ENCODE results near the gene SHISA6.

SHISA6 gene

GRCh38 chr17:11239379-11239970 lies 1.5 kb upstream of the SHISA6 start:
- Histone ChIP-seq H3K27me3 (ENCODE audit: control insufficient read depth in 2 of 2, insufficient read depth in 2 of 2, low read length in 2 of 2) (peaks cover 21 to 26% of the 10 kb centered on the region in 2 donors), H3K4me1 (ENCODE audit: control insufficient read depth in 2 of 2, insufficient read depth in 2 of 2, low read length in 2 of 2) (no peaks in the 10 kb centered on the region), H3K4me3 (ENCODE audit: low read length in 2 of 2) (no peak overlapping the region), H3K36me3 (ENCODE audit: control insufficient read depth in 2 of 2, insufficient read depth in 2 of 2, low read length in 2 of 2) (no peaks in the 10 kb centered on the region), H3K9ac (ENCODE audit: low read depth in 1 of 2, low read length in 2 of 2) (no peak overlapping the region), H3K27ac (ENCODE audit: low read depth in 2 of 2, low read length in 2 of 2) (no peak overlapping the region), H3K9me3 (ENCODE audit: control insufficient read depth in 2 of 2, low read length in 2 of 2) (no peaks in the 10 kb centered on the region)

- H3K9ac ChIP-seq (ENCODE audit: low read depth in 1 of 2, low read length in 2 of 2), result no peak overlapping the region
- no peaks in the 10 kb centered on the region for H3K4me1 ChIP-seq (ENCODE audit: control insufficient read depth in 2 of 2, insufficient read depth in 2 of 2, low read length in 2 of 2)
- no peak overlapping the region for H3K4me3 ChIP-seq (ENCODE audit: low read length in 2 of 2)
- no peak overlapping the region for H3K27ac ChIP-seq (ENCODE audit: low read depth in 2 of 2, low read length in 2 of 2)
- no peaks in the 10 kb centered on the region for H3K9me3 ChIP-seq (ENCODE audit: control insufficient read depth in 2 of 2, low read length in 2 of 2)
- H3K27me3 ChIP-seq (ENCODE audit: control insufficient read depth in 2 of 2, insufficient read depth in 2 of 2, low read length in 2 of 2), result peaks cover 21 to 26% of the 10 kb centered on the region in 2 donors
- H3K36me3 ChIP-seq (ENCODE audit: control insufficient read depth in 2 of 2, insufficient read depth in 2 of 2, low read length in 2 of 2), result no peaks in the 10 kb centered on the region
Measured at GRCh38 chr17:11240041-11240840, 772 bp upstream of the SHISA6 start.

- Histone ChIP-seq H3K36me3 (ENCODE audit: control insufficient read depth in 2 of 2, insufficient read depth in 2 of 2, low read length in 2 of 2) (no peaks in the 10 kb centered on the region), H3K4me3 (ENCODE audit: low read length in 2 of 2) (no peak overlapping the region), H3K9ac (ENCODE audit: low read depth in 1 of 2, low read length in 2 of 2) (no peak overlapping the region), H3K4me1 (ENCODE audit: control insufficient read depth in 2 of 2, insufficient read depth in 2 of 2, low read length in 2 of 2) (no peaks in the 10 kb centered on the region), H3K27me3 (ENCODE audit: control insufficient read depth in 2 of 2, insufficient read depth in 2 of 2, low read length in 2 of 2) (peaks cover 21 to 26% of the 10 kb centered on the region in 2 donors), H3K27ac (ENCODE audit: low read depth in 2 of 2, low read length in 2 of 2) (no peak overlapping the region), H3K9me3 (ENCODE audit: control insufficient read depth in 2 of 2, low read length in 2 of 2) (no peaks in the 10 kb centered on the region)
Measured at GRCh38 chr17:11241611-11242226, 706 bp downstream of the SHISA6 start.

- Histone ChIP-seq H3K9ac (ENCODE audit: low read depth in 1 of 2, low read length in 2 of 2) (no peak overlapping the region), H3K27me3 (ENCODE audit: control insufficient read depth in 2 of 2, insufficient read depth in 2 of 2, low read length in 2 of 2) (peaks cover 21 to 26% of the 10 kb centered on the region in 2 donors), H3K27ac (ENCODE audit: low read depth in 2 of 2, low read length in 2 of 2) (no peak overlapping the region), H3K9me3 (ENCODE audit: control insufficient read depth in 2 of 2, low read length in 2 of 2) (no peaks in the 10 kb centered on the region), H3K4me3 (ENCODE audit: low read length in 2 of 2) (no peak overlapping the region), H3K36me3 (ENCODE audit: control insufficient read depth in 2 of 2, insufficient read depth in 2 of 2, low read length in 2 of 2) (no peaks in the 10 kb centered on the region), H3K4me1 (ENCODE audit: control insufficient read depth in 2 of 2, insufficient read depth in 2 of 2, low read length in 2 of 2) (no peaks in the 10 kb centered on the region)
Measured at GRCh38 chr17:11242411-11242810, 1.4 kb downstream of the SHISA6 start.

- no peak overlapping the region for H3K27ac ChIP-seq (ENCODE audit: low read depth in 2 of 2, low read length in 2 of 2)
- H3K27me3 ChIP-seq (ENCODE audit: control insufficient read depth in 2 of 2, insufficient read depth in 2 of 2, low read length in 2 of 2), result peaks cover 13 to 17% of the 10 kb centered on the region in 2 donors
- no peak overlapping the region for H3K9ac ChIP-seq (ENCODE audit: low read depth in 1 of 2, low read length in 2 of 2)
Measured at GRCh38 chr17:11244776-11245175, 3.8 kb downstream of the SHISA6 start.

GRCh38 chr17:11245187-11245586 lies 4.2 kb downstream of the SHISA6 start:
- no peak overlapping the region for H3K4me3 ChIP-seq (ENCODE audit: low read length in 2 of 2)
- no peak overlapping the region for H3K27ac ChIP-seq (ENCODE audit: low read depth in 2 of 2, low read length in 2 of 2)
- H3K4me1 ChIP-seq (ENCODE audit: control insufficient read depth in 2 of 2, insufficient read depth in 2 of 2, low read length in 2 of 2), result no peaks in the 10 kb centered on the region
- peaks cover 13 to 14% of the 10 kb centered on the region in 2 donors for H3K27me3 ChIP-seq (ENCODE audit: control insufficient read depth in 2 of 2, insufficient read depth in 2 of 2, low read length in 2 of 2)
- no peak overlapping the region for H3K9ac ChIP-seq (ENCODE audit: low read depth in 1 of 2, low read length in 2 of 2)
- H3K9me3 ChIP-seq (ENCODE audit: control insufficient read depth in 2 of 2, low read length in 2 of 2), result no peaks in the 10 kb centered on the region
- H3K36me3 ChIP-seq (ENCODE audit: control insufficient read depth in 2 of 2, insufficient read depth in 2 of 2, low read length in 2 of 2), result no peaks in the 10 kb centered on the region

More at GRCh38 chr17:11244776-11245175, 3.8 kb downstream of the SHISA6 start:
- Histone ChIP-seq H3K9me3 (ENCODE audit: control insufficient read depth in 2 of 2, low read length in 2 of 2) (no peaks in the 10 kb centered on the region), H3K36me3 (ENCODE audit: control insufficient read depth in 2 of 2, insufficient read depth in 2 of 2, low read length in 2 of 2) (no peaks in the 10 kb centered on the region), H3K4me1 (ENCODE audit: control insufficient read depth in 2 of 2, insufficient read depth in 2 of 2, low read length in 2 of 2) (no peaks in the 10 kb centered on the region), H3K4me3 (ENCODE audit: low read length in 2 of 2) (no peak overlapping the region)

- Histone ChIP-seq H3K9ac (ENCODE audit: low read depth in 1 of 2, low read length in 2 of 2) (no peak overlapping the region), H3K4me1 (ENCODE audit: control insufficient read depth in 2 of 2, insufficient read depth in 2 of 2, low read length in 2 of 2) (no peaks in the 10 kb centered on the region), H3K27me3 (ENCODE audit: control insufficient read depth in 2 of 2, insufficient read depth in 2 of 2, low read length in 2 of 2) (peaks cover 13 to 14% of the 10 kb centered on the region in 2 donors), H3K9me3 (ENCODE audit: control insufficient read depth in 2 of 2, low read length in 2 of 2) (no peaks in the 10 kb centered on the region), H3K27ac (ENCODE audit: low read depth in 2 of 2, low read length in 2 of 2) (no peak overlapping the region), H3K36me3 (ENCODE audit: control insufficient read depth in 2 of 2, insufficient read depth in 2 of 2, low read length in 2 of 2) (no peaks in the 10 kb centered on the region), H3K4me3 (ENCODE audit: low read length in 2 of 2) (no peak overlapping the region)
Measured at GRCh38 chr17:11245791-11246190, 4.8 kb downstream of the SHISA6 start.

GRCh38 chr17:11250161-11250560 lies 9.1 kb downstream of the SHISA6 start:
- Histone ChIP-seq H3K36me3 (ENCODE audit: control insufficient read depth in 2 of 2, insufficient read depth in 2 of 2, low read length in 2 of 2) (no peaks in the 10 kb centered on the region), H3K27ac (ENCODE audit: low read depth in 2 of 2, low read length in 2 of 2) (no peak overlapping the region), H3K27me3 (ENCODE audit: control insufficient read depth in 2 of 2, insufficient read depth in 2 of 2, low read length in 2 of 2) (no peaks in the 10 kb centered on the region), H3K9me3 (ENCODE audit: control insufficient read depth in 2 of 2, low read length in 2 of 2) (no peaks in the 10 kb centered on the region), H3K9ac (ENCODE audit: low read depth in 1 of 2, low read length in 2 of 2) (no peak overlapping the region), H3K4me1 (ENCODE audit: control insufficient read depth in 2 of 2, insufficient read depth in 2 of 2, low read length in 2 of 2) (no peaks in the 10 kb centered on the region), H3K4me3 (ENCODE audit: low read length in 2 of 2) (no peak overlapping the region)

- Histone ChIP-seq H3K27me3 (ENCODE audit: control insufficient read depth in 2 of 2, insufficient read depth in 2 of 2, low read length in 2 of 2) (no peaks in the 10 kb centered on the region), H3K4me3 (ENCODE audit: low read length in 2 of 2) (no peak overlapping the region), H3K27ac (ENCODE audit: low read depth in 2 of 2, low read length in 2 of 2) (no peak overlapping the region), H3K4me1 (ENCODE audit: control insufficient read depth in 2 of 2, insufficient read depth in 2 of 2, low read length in 2 of 2) (no peaks in the 10 kb centered on the region), H3K9ac (ENCODE audit: low read depth in 1 of 2, low read length in 2 of 2) (no peak overlapping the region), H3K36me3 (ENCODE audit: control insufficient read depth in 2 of 2, insufficient read depth in 2 of 2, low read length in 2 of 2) (no peaks in the 10 kb centered on the region), H3K9me3 (ENCODE audit: control insufficient read depth in 2 of 2, low read length in 2 of 2) (no peaks in the 10 kb centered on the region)
Measured at GRCh38 chr17:11251561-11252107, 10.6 kb downstream of the SHISA6 start.

- Histone ChIP-seq H3K4me1 (ENCODE audit: control insufficient read depth in 2 of 2, insufficient read depth in 2 of 2, low read length in 2 of 2) (no peaks in the 10 kb centered on the region), H3K9me3 (ENCODE audit: control insufficient read depth in 2 of 2, low read length in 2 of 2) (no peaks in the 10 kb centered on the region), H3K36me3 (ENCODE audit: control insufficient read depth in 2 of 2, insufficient read depth in 2 of 2, low read length in 2 of 2) (no peaks in the 10 kb centered on the region), H3K9ac (ENCODE audit: low read depth in 1 of 2, low read length in 2 of 2) (no peak overlapping the region), H3K4me3 (ENCODE audit: low read length in 2 of 2) (no peak overlapping the region), H3K27me3 (ENCODE audit: control insufficient read depth in 2 of 2, insufficient read depth in 2 of 2, low read length in 2 of 2) (no peaks in the 10 kb centered on the region), H3K27ac (ENCODE audit: low read depth in 2 of 2, low read length in 2 of 2) (no peak overlapping the region)
Measured at GRCh38 chr17:11252146-11252545, 11.1 kb downstream of the SHISA6 start.

Measured in mucosa of rectum (tissue), 2 donors.